Loucy (cell line): Measurements from ENCODE around the gene CTNNBIP1.

Source experiments
- EZH2phosphoT487 ChIP-seq: fragments of 200-600 bp; IDR thresholded peaks from 2 replicates; pipeline ENCODE4 v1.6.1; 2018; ENCODE audit warnings: antibody characterized with exemption, mild to moderate bottlenecking, moderate library complexity, borderline replicate concordance
- TF ChIP-seq, protein P1 (sequence below): fragments of 200-600 bp; sonication (generic); conservative IDR thresholded peaks from 2 replicates; pipeline ENCODE4 v1.5.1; 2014; ENCODE audit warnings: mild to moderate bottlenecking, antibody characterized with exemption, low read length

DNA sequence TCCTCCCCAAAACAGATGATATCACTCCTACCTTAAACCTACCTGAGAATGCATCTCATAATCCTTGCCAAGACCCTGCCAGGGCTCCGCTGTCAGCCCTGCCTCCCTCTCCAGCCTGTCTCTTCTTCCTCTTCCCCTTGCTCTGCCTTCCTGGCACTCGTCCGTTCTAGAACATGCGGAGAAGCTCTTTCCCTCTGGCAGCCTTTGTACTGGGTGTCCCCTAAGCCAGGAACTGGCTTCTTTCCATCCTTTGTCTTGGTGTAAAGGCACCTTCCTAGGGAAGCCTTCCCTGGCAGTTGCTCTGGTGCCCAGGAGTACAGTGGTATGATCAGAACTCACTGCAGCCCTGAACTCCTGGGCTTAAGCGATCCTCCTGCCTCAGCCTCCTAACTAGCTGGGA, 36.1 kb downstream of the CTNNBIP1 start:
- TF ChIP-seq, protein P1, sequence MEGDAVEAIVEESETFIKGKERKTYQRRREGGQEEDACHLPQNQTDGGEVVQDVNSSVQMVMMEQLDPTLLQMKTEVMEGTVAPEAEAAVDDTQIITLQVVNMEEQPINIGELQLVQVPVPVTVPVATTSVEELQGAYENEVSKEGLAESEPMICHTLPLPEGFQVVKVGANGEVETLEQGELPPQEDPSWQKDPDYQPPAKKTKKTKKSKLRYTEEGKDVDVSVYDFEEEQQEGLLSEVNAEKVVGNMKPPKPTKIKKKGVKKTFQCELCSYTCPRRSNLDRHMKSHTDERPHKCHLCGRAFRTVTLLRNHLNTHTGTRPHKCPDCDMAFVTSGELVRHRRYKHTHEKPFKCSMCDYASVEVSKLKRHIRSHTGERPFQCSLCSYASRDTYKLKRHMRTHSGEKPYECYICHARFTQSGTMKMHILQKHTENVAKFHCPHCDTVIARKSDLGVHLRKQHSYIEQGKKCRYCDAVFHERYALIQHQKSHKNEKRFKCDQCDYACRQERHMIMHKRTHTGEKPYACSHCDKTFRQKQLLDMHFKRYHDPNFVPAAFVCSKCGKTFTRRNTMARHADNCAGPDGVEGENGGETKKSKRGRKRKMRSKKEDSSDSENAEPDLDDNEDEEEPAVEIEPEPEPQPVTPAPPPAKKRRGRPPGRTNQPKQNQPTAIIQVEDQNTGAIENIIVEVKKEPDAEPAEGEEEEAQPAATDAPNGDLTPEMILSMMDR, result no peak
- TF ChIP-seq EZH2phosphoT487, result no peak
